ENCODE measurements around the gene MORN1.

Gene MORN1

GRCh38 chr1:2287649-2288048 is 103.7 kb downstream of the MORN1 start:
- FAIRE-seq, result no peak

DNA sequence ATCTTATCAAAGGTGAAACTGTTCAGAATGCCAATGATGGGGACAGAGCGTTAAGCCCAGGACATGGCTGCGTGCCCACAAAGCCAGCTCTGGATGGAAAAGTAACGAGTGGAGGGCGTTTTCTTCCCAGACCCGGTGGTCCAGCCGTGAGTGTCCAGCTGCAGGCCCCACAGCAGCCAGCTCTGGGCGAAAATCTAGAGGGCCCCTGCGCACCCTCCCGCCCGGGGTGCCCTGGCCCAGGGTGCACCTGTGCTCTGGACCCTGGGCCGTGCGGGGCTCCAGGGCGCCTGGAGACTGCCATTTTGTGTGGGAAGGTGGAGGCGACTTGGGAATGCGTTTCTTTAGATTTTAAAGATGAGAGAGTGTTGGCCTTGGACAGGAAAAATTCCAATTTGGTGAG is 104.4 kb downstream of the MORN1 start:
- FAIRE-seq, result no peak

DNA sequence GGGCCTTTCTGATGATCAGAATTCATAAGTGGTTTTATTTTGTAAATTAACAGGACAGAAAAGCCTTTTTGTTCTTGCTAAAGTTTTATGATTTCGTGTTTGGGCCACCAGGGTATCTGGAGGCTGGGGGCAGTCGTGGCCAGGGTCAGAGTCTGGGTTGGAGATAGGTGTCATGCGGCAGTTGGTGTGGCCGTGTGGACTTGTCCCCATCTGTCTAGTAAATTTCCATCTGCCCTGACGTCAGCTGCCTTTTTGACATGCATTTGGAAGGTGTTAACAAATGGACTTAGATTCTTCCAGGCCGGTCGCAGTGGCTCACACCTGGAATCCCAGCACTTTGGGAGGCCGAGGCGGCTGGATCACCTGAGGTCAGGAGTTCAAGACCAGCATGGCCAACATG is 106.4 kb downstream of the MORN1 start:
- no peak for FAIRE-seq

DNA sequence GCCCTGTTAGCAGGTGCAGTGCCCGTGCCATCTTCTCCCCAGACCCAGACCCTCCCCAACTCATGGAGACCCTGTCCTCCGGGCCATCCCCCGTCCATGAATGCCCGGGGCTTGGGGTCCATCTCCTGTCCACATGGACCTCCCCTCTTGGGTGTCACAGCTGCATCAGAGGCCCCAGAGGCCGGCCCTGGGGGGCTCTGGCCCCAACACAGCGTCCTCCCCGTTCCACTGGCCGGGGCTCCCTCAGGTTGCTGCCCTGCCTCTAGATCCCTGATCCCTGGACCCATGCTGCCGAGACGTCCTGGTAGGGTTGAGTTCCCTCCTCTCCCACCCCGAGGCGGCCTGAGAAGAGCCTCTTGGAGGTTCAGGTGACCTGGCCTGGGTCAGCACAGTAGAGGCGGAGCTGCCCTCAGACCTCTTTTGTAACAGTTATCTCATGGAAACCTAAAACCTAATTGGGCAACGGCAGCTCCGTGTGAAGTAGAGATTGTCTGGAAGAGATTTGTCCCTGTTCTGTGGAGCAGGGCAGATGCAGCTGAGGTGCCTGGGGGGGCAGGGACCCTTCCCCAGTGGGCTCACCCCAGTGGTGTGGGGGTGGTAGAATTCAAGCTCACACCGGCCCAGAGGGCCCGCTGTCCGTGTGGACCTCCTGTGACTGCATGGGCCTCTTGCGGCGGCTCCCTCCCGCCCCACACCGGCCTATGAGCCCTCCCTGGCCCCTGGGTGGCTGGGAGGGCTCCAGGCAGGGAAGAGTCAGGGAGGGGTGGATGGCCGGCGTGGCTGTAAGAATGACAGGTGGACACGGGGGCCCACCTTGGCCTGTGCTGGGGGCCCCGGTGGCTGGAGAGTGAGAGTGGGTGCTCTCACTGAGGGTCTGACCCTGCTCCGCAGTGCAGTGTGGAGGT is 107.1 kb downstream of the MORN1 start:
- FAIRE-seq, result no peak

DNA sequence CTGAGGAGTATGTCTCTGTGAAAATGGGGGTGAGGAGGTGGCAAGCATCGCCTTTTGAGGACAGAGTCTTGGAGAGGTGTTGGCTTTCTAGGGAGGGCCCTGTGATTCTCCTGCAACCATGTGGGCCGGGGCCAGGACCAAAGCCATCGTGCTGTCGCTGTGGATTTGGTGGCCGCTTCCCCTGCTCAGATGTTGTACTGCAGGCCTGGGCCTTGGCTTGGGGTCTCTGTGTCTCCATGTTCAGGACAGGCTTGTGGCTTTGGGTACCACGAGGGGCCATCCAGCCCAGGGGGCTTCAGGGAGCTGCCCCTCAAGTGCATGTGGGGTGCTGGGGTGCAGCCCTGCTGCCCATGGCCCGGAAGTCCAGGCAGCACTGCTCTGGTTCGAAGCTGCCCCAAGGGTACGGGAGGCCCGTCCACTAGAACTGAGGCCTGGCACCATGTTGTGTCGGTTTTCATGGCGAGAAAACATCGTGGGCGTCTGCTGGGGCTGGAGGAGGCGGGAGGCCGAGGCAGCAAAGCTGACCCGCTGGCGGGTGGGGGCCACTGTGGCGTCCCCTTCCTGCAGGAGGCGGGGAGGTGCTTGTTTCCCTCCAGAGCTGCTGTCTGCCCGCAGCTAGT is 107.9 kb downstream of the MORN1 start:
- no peak for FAIRE-seq

DNA sequence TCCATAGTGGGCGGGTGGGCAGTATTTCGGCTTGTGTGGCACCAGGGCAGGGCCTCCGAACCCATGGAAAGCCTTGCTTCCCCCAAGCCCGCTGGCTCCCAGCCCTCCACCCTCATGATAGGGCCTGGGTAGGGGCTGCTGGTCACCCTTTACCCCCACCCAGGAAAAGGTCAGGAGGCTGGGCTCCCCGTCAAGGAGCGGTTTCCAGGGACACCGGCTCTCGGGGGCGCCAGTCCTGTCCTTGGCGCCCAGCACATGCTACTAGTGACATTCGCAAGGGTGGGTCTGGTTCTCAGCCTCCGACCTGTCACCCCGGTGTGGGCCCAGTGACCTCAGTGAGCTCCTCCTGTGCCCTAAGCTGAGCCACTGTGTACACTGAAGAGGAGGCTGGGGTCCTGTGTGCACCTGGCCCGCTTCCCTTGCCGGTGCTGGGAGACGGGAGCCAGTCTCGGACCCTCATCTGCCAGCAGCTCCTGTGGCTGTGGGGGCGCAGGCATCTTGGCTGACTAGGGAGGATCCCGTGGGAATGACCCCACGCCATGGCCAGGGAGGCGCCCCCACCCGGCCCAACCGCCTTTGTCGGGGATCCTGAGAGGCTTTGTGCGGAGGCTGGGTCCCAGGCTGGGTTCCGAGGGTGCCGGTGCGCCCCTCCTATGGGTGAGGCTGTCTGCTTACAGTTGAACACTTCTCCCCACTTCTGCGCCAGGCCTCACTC is 108.6 kb downstream of the MORN1 start:
- no peak for FAIRE-seq

GRCh38 chr1:2279817-2280216 is 111.5 kb downstream of the MORN1 start:
- FAIRE-seq, result no peak

DNA sequence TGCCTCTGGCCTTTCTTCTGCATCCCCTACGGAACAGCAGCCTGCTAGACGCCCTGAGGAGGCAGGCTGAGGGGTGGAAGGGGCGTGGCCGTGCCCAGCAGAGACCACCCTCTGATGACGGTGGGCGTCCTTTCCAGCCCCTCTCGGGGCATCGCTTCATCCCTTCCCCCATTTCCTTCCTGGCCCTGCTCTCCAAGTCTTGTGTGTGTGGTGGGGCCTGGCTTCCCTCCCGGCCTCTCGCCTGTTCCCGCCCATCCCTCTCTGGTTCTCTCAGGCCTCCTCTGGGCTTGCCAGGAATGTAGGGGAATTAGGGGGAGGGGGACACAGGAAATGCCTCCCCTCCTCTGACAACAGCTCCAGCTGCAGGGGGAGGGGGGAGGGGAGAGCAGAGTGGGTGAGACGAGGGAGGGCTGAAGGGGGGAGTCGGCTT is 112.1 kb downstream of the MORN1 start:
- FAIRE-seq, result no peak

DNA sequence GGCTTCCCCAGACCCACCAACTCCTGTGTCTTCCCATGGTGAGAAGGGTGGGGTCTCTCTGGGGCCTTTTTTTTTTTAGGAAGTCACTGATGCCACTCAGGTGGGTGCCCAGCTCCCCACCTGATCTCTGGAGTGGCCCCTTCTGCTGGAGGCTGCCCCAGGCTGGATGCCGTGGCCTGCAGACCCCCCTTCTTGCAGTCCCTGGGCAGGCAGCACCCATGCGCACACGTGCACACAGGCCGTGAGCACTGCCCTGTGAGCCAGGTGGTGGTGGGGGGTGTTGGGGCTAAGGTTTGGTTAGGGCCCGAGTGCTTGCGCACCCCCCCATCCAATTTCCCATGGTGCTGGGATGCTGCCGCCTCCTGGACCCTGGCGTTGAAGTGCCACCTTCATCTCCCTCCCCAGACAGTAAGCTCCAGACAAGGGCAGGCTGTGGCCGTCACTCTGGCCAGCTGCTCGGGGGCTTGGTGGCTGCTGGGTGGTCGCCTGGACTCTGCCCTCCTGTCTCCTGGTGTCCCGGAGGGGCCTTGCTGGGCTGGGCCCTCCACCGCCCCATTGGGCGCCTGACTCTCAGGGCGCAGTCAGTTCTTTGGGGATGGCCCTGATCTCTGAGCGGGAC is 112.7 kb downstream of the MORN1 start:
- FAIRE-seq, result no peak

DNA sequence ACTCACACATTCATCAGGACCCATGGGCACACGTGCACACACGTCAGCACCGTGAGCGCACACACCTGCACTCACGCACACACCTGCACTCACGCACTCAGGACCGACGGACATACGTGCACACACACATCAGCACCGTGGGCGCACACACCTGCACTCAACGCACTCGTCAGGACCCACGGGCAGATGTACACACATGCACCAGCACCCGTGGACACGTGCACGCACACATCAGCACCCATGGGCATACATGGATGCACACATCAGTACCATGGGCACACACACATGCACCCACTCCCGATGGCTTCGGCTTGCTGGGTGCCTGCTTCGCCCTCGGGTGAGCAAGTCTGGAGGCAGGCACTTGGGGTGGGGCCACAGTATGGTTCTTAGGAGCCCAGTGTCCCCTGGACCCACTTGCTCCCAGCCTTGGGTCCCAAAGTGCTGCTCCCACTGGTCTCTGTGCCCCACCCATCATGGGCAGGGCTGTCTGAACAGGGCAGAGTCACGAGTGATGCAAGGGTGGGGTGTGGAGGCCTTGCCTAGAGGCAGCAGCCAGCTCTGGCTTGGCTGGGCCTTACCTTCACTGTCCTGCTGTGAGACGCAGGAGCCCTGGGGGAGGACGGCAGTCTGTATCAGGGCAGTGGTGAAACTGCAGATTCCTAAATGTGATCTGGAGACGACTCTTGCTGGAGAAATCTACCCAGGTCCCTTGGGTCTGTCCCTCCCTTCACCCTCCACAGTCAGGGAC is 113.4 kb downstream of the MORN1 start:
- FAIRE-seq, result no peak

DNA sequence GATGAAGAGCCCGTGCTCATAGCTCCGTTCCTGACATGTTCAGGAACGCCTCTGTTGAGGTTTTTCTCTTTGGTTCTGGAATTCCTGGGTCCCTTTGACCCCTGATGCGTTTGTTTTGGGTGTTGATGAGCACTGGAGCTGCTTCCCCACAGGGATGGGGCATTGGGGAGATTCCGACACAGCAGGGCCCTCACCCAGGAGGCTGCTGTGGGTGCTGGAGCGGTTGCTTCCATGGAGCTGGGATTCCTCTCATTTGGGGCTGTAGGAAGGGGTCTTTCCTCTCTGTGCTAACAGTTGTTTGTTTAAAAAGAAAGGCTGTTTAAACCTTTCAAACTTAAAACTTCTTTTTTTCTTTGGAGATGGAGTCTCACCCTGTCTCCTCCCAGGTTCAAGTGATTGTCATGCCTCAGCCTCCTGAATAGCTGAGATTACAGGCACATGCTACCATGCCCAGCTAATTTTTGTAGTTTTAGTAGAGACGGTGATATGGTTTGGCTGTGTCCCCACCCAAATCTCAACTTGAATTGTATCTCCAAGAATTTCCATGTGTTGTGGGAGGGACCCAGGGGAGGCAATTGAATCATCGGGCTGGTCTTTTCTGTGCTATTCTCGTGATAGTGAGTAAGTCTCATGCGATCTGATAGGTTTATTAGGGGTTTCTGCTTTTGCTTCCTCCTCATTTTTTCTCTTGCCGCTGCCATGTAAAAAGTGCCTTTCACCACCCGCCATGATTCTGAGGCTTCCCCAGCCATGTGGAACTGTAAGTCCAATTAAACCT is 114.4 kb downstream of the MORN1 start:
- FAIRE-seq, result no peak

GRCh38 chr1:2275796-2276536 is 115.4 kb downstream of the MORN1 start:
- FAIRE-seq, result no peak

DNA sequence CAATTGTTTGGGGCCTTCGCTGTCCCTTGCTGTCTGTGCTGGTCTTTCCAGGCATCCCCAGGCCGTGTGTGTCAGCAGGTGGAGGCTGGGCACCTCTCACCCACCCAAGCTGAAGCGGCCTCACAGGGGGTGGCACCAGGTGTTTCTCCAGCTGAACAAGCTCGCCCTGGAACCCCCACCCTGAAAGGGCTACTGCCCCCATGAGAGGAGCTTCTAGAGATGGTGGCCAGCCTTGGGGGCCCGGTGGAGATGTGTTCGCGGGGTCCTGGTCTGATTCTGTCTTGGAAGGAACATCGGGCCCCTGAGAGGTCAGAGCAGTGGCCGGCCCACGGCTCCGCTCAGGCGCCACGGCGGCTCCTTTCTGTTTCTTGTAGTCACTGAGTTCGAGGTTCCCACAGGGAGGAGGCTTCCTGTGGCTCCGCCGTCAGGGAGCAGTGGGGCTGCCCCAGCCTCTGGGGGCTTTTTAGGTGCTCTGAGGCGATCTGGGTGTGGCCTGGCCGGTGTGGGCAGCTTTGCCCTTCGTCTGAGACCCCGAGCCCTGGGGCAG is 116.4 kb downstream of the MORN1 start:
- FAIRE-seq, result no peak

DNA sequence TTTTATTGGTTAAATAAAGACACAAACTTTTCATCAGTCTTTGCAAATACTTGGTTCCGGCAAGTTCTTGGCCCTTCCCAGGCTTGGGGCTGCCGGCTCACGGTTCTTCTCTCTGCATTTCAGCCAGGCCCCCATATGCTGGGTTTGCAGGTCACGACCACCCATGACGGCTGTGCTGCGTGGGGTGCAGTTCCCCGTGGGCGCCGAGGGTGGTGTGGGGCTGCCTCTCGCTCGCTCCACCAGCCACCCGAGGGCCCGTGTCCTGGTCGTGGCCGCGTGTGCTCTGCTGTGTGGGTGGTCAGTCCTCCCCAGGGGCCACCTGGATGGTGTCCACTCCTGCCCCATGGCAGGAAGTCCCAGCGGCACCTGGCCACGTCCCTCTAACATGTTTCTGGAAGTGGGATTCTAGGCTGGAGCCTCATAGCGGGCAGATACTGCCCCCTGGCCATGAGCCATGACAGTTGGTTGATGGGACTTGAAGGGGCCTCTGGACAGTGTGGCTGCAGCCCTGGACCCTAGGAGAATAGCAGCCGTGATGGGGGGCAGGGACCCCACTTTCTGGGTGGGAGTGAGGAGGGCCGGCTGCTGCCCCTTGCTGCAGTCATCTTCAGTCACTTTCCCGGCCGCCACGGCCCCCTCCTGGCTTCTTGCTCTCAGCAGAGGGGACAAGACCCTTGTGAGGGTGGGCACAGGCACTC is 117.0 kb downstream of the MORN1 start:
- FAIRE-seq, result no peak

DNA sequence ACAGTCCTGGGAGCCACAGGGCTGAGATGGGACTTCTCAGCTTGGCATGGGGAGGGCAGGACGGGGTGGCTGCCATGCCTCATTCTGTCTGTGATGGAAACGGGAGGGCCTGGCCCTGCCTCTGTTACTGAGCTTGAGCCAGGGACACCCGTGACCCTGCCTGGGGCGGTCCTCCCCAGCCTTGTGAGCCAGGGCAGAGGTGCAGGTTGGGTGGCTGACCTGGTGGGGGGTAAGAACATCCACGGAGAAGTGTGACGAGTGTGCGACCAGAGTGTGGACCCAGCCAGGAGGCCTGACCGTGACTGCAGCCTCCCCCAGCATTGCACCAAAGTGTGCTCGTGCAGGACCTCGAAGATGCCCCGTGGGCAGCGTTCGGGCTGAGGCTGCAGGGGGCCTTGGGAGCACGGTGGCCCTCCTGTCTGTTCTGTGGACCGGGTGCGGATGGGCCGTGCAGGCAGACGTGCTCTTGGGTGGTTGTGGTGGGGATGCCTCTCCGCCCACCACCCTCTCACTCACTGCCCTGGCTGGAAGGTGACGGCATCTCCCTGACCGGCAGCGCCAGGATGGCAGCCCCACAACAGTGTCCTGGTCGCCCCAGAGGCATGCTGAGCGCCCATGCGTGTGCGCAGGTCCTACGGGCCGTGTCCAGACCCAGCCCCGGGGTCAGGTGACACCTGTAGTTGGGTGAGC is 117.8 kb downstream of the MORN1 start:
- FAIRE-seq, result no peak

GRCh38 chr1:2272686-2273400 is 118.5 kb downstream of the MORN1 start:
- no peak for FAIRE-seq

DNA sequence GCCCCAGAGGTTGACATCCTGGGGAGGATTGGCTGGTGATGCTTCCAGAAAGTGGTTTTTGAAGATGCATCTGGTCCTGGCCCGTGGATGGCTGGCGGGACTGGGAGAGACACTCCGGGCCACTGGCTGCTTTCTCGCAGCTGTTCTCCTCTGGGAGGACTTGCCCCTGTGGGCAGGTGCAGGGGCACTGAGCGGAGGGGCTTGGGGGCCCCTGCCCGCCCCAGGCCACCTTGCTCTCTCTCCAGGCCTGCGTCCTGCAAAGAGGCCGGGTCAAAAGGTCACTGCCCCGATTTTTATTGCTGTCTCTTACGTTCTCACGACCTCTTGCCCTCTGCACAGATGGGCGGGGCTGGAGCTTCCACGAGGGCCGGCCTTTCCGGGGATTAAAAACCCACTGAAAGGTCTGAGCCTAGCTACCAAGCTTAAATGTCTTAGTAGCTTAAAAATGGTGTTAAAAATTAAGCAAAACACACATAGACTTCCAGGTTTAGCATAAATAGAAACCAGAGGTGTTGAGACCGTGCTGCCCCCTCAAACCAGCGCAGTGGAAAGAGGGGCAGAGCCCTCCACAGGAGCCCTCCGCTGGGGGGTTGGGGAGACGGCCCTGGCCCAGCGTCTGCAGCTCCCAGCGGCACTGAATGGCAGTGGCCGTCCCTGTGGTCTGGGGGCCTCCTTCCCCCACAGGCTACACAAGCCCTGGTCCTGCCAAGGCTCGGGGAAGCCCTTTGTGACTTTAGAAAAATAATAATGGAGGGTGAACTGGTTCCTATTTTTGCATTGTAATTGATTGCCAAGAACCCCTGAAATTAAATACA is 119.3 kb downstream of the MORN1 start:
- FAIRE-seq, result no peak
